SU-DHL-6 (cell line): Measurements from ENCODE around the gene ZNF438.

Experiments
- H2AFZ ChIP-seq: fragments of 200-600 bp; sonication (generic); 2 replicates; pipeline ENCODE4 v1.6.1; 2014; ENCODE audit warnings: low read depth, mild to moderate bottlenecking, moderate library complexity, mixed read lengths, antibody characterized with exemption, low read length; ENCODE audit not compliant: severe bottlenecking
- H3F3A ChIP-seq: fragments of 200-600 bp; shearing (Covaris generic); 2 replicates; pipeline ENCODE4 v1.6.0; 2016; ENCODE audit warnings: antibody characterized with exemption, mild to moderate bottlenecking; ENCODE audit not compliant: insufficient read depth
- H3K27ac ChIP-seq: fragments of 200-600 bp; sonication (generic); 2 replicates; pipeline ENCODE4 v1.5.1; 2016; ENCODE audit warnings: low read depth, mild to moderate bottlenecking, low read length, moderate library complexity, mixed read lengths
- H3K27me3 ChIP-seq: fragments of 200-600 bp; sonication (generic), shearing (Covaris generic); 2 replicates; pipeline ENCODE4 v1.6.0; 2014; ENCODE audit warnings: mild to moderate bottlenecking, low read length
- H3K36me3 ChIP-seq: fragments of 200-600 bp; sonication (generic); 2 replicates; pipeline ENCODE4 v1.6.1; 2014; ENCODE audit warnings: mild to moderate bottlenecking, low read length, mixed read lengths
- H3K4me2 ChIP-seq: fragments of 300-600, 200-600 bp; shearing (Covaris generic), sonication (generic); 2 replicates; pipeline ENCODE4 v1.6.0; 2014; ENCODE audit warnings: low read length, low read depth, mild to moderate bottlenecking; ENCODE audit not compliant: poor library complexity, severe bottlenecking
- H3K4me3 ChIP-seq: fragments of 200-600 bp; sonication (generic); 2 replicates; pipeline ENCODE4 v1.5.1; 2014; ENCODE audit warnings: antibody characterized with exemption, low read length, mild to moderate bottlenecking, mixed read lengths; ENCODE audit not compliant: insufficient read depth, poor library complexity, severe bottlenecking
- H3K79me2 ChIP-seq: fragments of 200-600 bp; sonication (generic); 2 replicates; pipeline ENCODE4 v1.6.1; 2014; ENCODE audit warnings: mild to moderate bottlenecking, low read length, moderate library complexity; ENCODE audit not compliant: insufficient read depth
- H3K9ac ChIP-seq: fragments of 200-600 bp; sonication (generic); 2 replicates; pipeline ENCODE4 v1.7.0; 2014; ENCODE audit warnings: mild to moderate bottlenecking, low read length
- H3K9me2 ChIP-seq: fragments of 200-600 bp; sonication (generic); replicated peaks from 2 replicates; pipeline ENCODE4 v1.6.1; 2014; ENCODE audit warnings: low read length; ENCODE audit not compliant: insufficient read depth
- H3K9me3 ChIP-seq: fragments of 200-600 bp; sonication (generic); 2 replicates; pipeline ENCODE4 v1.6.1; 2014; ENCODE audit warnings: low read length, mixed read lengths; ENCODE audit not compliant: insufficient read depth
- H4K20me1 ChIP-seq: fragments of 200-600 bp; sonication (generic); 2 replicates; pipeline ENCODE4 v1.6.1; 2014; ENCODE audit warnings: low read depth, mild to moderate bottlenecking, antibody characterized with exemption, low read length, moderate library complexity, mixed read lengths
- EZH2phosphoT487 ChIP-seq: fragments of 200-600 bp; sonication (generic), shearing (Covaris generic); conservative IDR thresholded peaks from 2 replicates; pipeline ENCODE4 v1.6.1; 2018; ENCODE audit warnings: mild to moderate bottlenecking, antibody characterized with exemption, low read length, moderate library complexity, mixed read lengths
- TF ChIP-seq, protein P1 (sequence below): fragments of 200-600 bp; sonication (generic); IDR thresholded peaks from one replicate; pipeline ENCODE4 v1.5.1; 2017; ENCODE audit warnings: antibody characterized with exemption, mild to moderate bottlenecking, low read length, moderate library complexity; ENCODE audit not compliant: insufficient read depth, poor library complexity, severe bottlenecking

The ZNF438 gene

DNA sequence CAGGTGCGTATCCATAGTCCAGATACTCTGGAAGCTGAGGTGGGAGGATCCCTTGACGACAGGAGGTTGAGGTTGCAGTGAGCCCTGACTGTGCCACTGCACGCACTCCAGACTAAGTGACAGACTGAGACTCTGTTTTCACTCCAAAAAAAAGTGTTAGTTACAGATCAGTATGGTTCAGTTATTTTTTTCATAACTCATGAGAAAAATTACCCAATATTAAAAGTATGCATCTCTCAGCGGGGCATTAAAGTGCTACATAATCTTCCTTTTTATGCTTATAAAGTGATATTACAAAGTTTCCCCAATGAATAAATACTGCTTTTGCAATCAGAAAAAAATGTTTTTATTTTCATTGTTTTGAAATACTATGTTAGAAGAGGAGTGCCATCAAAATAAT lies 147.9 kb downstream of the ZNF438 start:
- no peaks in the 10 kb centered on the region for H3K79me2 ChIP-seq
- H3K36me3 ChIP-seq: no peaks in the 10 kb centered on the region
- H3K9me2 ChIP-seq: no peaks in the 10 kb centered on the region
- H2AFZ ChIP-seq: no peak overlapping the region
- H3K9ac ChIP-seq: no peak overlapping the region
- TF ChIP-seq, protein P1, sequence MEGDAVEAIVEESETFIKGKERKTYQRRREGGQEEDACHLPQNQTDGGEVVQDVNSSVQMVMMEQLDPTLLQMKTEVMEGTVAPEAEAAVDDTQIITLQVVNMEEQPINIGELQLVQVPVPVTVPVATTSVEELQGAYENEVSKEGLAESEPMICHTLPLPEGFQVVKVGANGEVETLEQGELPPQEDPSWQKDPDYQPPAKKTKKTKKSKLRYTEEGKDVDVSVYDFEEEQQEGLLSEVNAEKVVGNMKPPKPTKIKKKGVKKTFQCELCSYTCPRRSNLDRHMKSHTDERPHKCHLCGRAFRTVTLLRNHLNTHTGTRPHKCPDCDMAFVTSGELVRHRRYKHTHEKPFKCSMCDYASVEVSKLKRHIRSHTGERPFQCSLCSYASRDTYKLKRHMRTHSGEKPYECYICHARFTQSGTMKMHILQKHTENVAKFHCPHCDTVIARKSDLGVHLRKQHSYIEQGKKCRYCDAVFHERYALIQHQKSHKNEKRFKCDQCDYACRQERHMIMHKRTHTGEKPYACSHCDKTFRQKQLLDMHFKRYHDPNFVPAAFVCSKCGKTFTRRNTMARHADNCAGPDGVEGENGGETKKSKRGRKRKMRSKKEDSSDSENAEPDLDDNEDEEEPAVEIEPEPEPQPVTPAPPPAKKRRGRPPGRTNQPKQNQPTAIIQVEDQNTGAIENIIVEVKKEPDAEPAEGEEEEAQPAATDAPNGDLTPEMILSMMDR: no peak
- TF ChIP-seq EZH2phosphoT487: no peak
- no peak overlapping the region for H3K27ac ChIP-seq
- no peaks in the 10 kb centered on the region for H3K27me3 ChIP-seq
- H3F3A ChIP-seq: no peaks in the 10 kb centered on the region
- H3K9me3 ChIP-seq: no peaks in the 10 kb centered on the region
- H3K4me2 ChIP-seq: no peak overlapping the region
- H3K4me3 ChIP-seq: no peak overlapping the region
- no peaks in the 10 kb centered on the region for H4K20me1 ChIP-seq

- Histone ChIP-seq H3K4me2 (no peak overlapping the region), H4K20me1 (no peaks in the 10 kb centered on the region), H2AFZ (no peak overlapping the region), H3K4me3 (no peak overlapping the region), H3K9me2 (0 out of 2 replicates have a peak, but pooled peaks cover 3% of the 10 kb centered on the region), H3K27me3 (no peaks in the 10 kb centered on the region), H3K79me2 (no peaks in the 10 kb centered on the region), H3K27ac (no peak overlapping the region), H3K9me3 (no peaks in the 10 kb centered on the region), H3K9ac (no peak overlapping the region), H3K36me3 (no peaks in the 10 kb centered on the region), H3F3A (no peaks in the 10 kb centered on the region)
- TF ChIP-seq, protein P1: no peak
- no peak for TF ChIP-seq EZH2phosphoT487
Measured at GRCh38 chr10:30883116-30883515, 148.5 kb downstream of the ZNF438 start.

GRCh38 chr10:30882281-30882680 lies 149.4 kb downstream of the ZNF438 start:
- H3K4me2 ChIP-seq: no peak overlapping the region
- no peaks in the 10 kb centered on the region for H3K27me3 ChIP-seq
- TF ChIP-seq, protein P1: no peak
- no peak for TF ChIP-seq EZH2phosphoT487
- 0 out of 2 replicates have a peak, but pooled peaks cover 3% of the 10 kb centered on the region for H3K9me2 ChIP-seq
- no peaks in the 10 kb centered on the region for H3K36me3 ChIP-seq
- no peaks in the 10 kb centered on the region for H3F3A ChIP-seq
- no peaks in the 10 kb centered on the region for H3K79me2 ChIP-seq
- no peak overlapping the region for H3K27ac ChIP-seq
- H3K9me3 ChIP-seq: no peaks in the 10 kb centered on the region
- H3K4me3 ChIP-seq: no peak overlapping the region
- no peaks in the 10 kb centered on the region for H4K20me1 ChIP-seq
- no peak overlapping the region for H3K9ac ChIP-seq
- no peak overlapping the region for H2AFZ ChIP-seq

DNA sequence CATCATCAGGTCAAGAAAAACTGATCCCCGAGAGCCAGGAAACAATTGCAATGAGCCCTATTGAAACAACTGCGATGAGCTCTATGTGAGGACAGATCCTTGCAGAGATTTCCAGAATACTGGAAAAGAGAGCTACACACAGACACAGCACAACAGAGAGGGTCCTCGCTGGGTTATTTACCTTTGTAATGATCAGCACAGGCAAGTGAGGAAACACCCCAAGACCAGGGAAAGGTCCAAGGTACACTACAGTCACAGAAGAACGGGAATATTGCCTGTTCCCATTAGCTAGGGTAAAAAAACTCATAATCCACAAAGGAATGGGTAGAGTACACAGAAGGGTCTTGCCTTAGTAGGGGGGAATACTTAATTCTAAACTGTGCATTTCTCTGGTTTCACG lies 152.7 kb downstream of the ZNF438 start:
- Histone ChIP-seq H3K27ac (no peak overlapping the region), H3K4me2 (no peak overlapping the region), H3K27me3 (no peaks in the 10 kb centered on the region), H2AFZ (no peak overlapping the region), H3F3A (no peaks in the 10 kb centered on the region), H3K79me2 (no peaks in the 10 kb centered on the region), H3K36me3 (no peaks in the 10 kb centered on the region), H3K9me3 (no peaks in the 10 kb centered on the region), H3K9ac (no peak overlapping the region), H4K20me1 (no peaks in the 10 kb centered on the region), H3K4me3 (no peak overlapping the region), H3K9me2 (0 out of 2 replicates have a peak, but pooled peaks cover 3% of the 10 kb centered on the region)
- TF ChIP-seq, protein P1: no peak
- no peak for TF ChIP-seq EZH2phosphoT487
